Activated naive CD8-positive, alpha-beta T cell treated with anti-CD3 and anti-CD28 coated beads, Interleukin-2, amount 10 ng/mL, durations not matched to agents 7 days and 5 days (primary cell): ENCODE data around the gene MACROH2A2. TPM values are rescaled to one million over a fixed set of nuclear protein-coding genes. Genes with fewer than 3 reads are reported as not detected.
"Not testable (repeated sequence)": the region's sequence is repeated elsewhere in the genome, so short reads cannot be mapped to it uniquely, and the experiment has no call there.

Experiments
- ATAC-seq: fragments of 150-1000 bp; cut with Tn5 transposase; one replicate; pipeline ENCODE4 v1.10.0; 2021; ENCODE audit warnings: low read depth, moderate library complexity
- POLR2A ChIA-PET: fragments of 350-600 bp; sonication (Branson Sonifier 250); formaldehyde crosslinking; loops from one replicate; lab custom pipeline; 2021; ENCODE audit warnings: antibody characterized with exemption; lab: Charles Lee
- DNase-seq: peaks from one replicate; pipeline ENCODE4 v3.0.0; 2021
- H3K27ac Mint-ChIP-seq: one replicate; pipeline ENCODE4 v1.8.0; 2022; ENCODE audit warnings: mild to moderate bottlenecking, mixed read lengths
- H3K27me3 Mint-ChIP-seq: one replicate; pipeline ENCODE4 v1.8.0; 2022; ENCODE audit warnings: mild to moderate bottlenecking, moderate library complexity, mixed read lengths
- H3K36me3 Mint-ChIP-seq: one replicate; pipeline ENCODE4 v1.8.0; 2021; ENCODE audit warnings: mild to moderate bottlenecking, mixed read lengths
- H3K4me1 Mint-ChIP-seq: one replicate; pipeline ENCODE4 v1.8.0; 2021; ENCODE audit warnings: mixed read lengths
- H3K4me3 Mint-ChIP-seq: one replicate; pipeline ENCODE4 v1.8.0; 2022; ENCODE audit warnings: mild to moderate bottlenecking, moderate library complexity, mixed read lengths
- H3K9me3 Mint-ChIP-seq: one replicate; pipeline ENCODE4 v1.8.0; 2021; ENCODE audit warnings: mixed read lengths
- total RNA-seq, 2 experiments: library from RNA; stranded (reverse); gene quantifications; one replicate each; pipeline ENCODE4 v1.2.3, GENCODE V29; 2021

The MACROH2A2 gene
- total RNA-seq, 2 experiments from 2014 or later: 9.3 to 9.6 TPM

- Mint-ChIP-seq H3K27me3 (no peaks in the 10 kb centered on the region), H3K4me1 (peaks cover 7% of the 10 kb centered on the region), H3K36me3 (peaks cover 3% of the 10 kb centered on the region), H3K4me3 (no peak overlapping the region), H3K27ac (no peak overlapping the region), H3K9me3 (no peaks in the 10 kb centered on the region)
- DNase-seq: no peak
- POLR2A ChIA-PET: interaction anchor here (1.6 kb wide), 1 partner anchor 25 kb away, joined by 4 read pairs; no protein-coding TSS in a partner anchor
- ATAC-seq: no peak
Measured at GRCh38 chr10:70118196-70118595, 65.5 kb downstream of the MACROH2A2 start.

- no peak overlapping the region for H3K27ac Mint-ChIP-seq
- POLR2A ChIA-PET: no interaction called here
- peaks cover 7% of the 10 kb centered on the region for H3K4me1 Mint-ChIP-seq
- no peaks in the 10 kb centered on the region for H3K9me3 Mint-ChIP-seq
- H3K36me3 Mint-ChIP-seq: peaks cover 4% of the 10 kb centered on the region
- no peak overlapping the region for H3K4me3 Mint-ChIP-seq
- DNase-seq (no peak), ATAC-seq (no peak)
- no peaks in the 10 kb centered on the region for H3K27me3 Mint-ChIP-seq
Measured at GRCh38 chr10:70119197-70119596, 66.6 kb downstream of the MACROH2A2 start.

DNA sequence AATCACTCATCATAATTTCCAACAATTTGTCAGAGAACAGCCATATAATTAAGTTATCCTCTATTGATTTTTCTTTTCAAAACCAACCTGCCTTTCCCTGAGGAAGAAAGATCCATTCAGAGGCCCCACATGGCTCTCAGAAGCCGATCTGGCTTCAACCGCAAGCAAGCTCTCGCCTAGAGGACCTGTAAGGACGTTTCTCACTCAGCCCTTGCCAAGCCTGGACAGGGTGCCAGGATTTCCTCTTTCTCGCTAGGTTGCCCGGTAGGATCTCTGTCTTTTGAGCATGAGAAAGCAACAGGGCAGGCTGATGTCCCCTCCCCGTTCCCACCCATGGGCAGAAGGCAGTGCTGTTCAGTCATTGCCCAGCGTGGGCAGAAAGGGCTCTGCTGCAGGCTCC is 67.0 kb downstream of the MACROH2A2 start:
- no peaks in the 10 kb centered on the region for H3K27me3 Mint-ChIP-seq
- H3K9me3 Mint-ChIP-seq: no peaks in the 10 kb centered on the region
- peaks cover 4% of the 10 kb centered on the region for H3K36me3 Mint-ChIP-seq
- DNase-seq (no peak), ATAC-seq (no peak)
- no peak overlapping the region for H3K4me3 Mint-ChIP-seq
- peaks cover 11% of the 10 kb centered on the region for H3K4me1 Mint-ChIP-seq
- no peak overlapping the region for H3K27ac Mint-ChIP-seq
- POLR2A ChIA-PET: no interaction called here

DNA sequence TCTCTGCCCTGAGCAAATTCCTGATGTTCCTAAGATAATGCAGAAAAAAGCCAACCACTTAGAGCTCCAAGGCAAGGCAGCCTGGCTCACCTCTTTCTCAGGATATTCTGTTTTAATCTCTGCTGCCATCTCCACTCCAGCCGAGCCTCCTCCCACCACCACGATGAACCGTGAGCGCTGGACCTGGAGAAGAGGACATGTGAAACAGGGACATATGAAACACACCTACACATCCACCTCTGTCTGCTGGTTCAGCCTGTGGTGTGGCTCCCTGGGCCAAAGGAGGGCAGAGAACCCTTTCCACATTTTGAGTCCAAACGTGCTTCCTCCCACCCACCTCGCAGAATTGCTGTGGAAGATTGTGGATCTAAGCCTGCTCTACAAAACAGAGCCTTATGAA is 67.8 kb downstream of the MACROH2A2 start:
- Mint-ChIP-seq H3K9me3 (no peaks in the 10 kb centered on the region), H3K4me1 (peaks cover 15% of the 10 kb centered on the region), H3K27ac (no peak overlapping the region), H3K36me3 (peaks cover 6% of the 10 kb centered on the region), H3K27me3 (no peaks in the 10 kb centered on the region), H3K4me3 (no peak overlapping the region)
- ATAC-seq (no peak), DNase-seq (no peak)
- POLR2A ChIA-PET: no interaction called here

GRCh38 chr10:70121281-70121949 is 68.8 kb downstream of the MACROH2A2 start:
- POLR2A ChIA-PET: no interaction called here
- H3K9me3 Mint-ChIP-seq: no peaks in the 10 kb centered on the region
- no peak overlapping the region for H3K4me3 Mint-ChIP-seq
- H3K27ac Mint-ChIP-seq: no peak overlapping the region
- ATAC-seq (no peak), DNase-seq (no peak)
- no peaks in the 10 kb centered on the region for H3K27me3 Mint-ChIP-seq
- peaks cover 15% of the 10 kb centered on the region for H3K4me1 Mint-ChIP-seq
- peaks cover 6% of the 10 kb centered on the region for H3K36me3 Mint-ChIP-seq

- ATAC-seq (no peak), DNase-seq (no peak)
- Mint-ChIP-seq H3K4me1 (peaks cover 13% of the 10 kb centered on the region), H3K27me3 (no peaks in the 10 kb centered on the region), H3K36me3 (peaks cover 6% of the 10 kb centered on the region), H3K4me3 (no peak overlapping the region), H3K27ac (no peak overlapping the region), H3K9me3 (no peaks in the 10 kb centered on the region)
- POLR2A ChIA-PET: interaction anchor here (1.5 kb wide), 1 partner anchor 23 kb away, joined by 4 read pairs; the partner anchor contains the start of gene TYSND1
Measured at GRCh38 chr10:70122742-70123141, 70.1 kb downstream of the MACROH2A2 start.

GRCh38 chr10:70123166-70123565 is 70.5 kb downstream of the MACROH2A2 start:
- not testable (repeated sequence) for H3K36me3 Mint-ChIP-seq, H3K27ac Mint-ChIP-seq, H3K4me3 Mint-ChIP-seq, DNase-seq, H3K27me3 Mint-ChIP-seq, H3K9me3 Mint-ChIP-seq, ATAC-seq
- POLR2A ChIA-PET: interaction anchor here (1.5 kb wide), 1 partner anchor 23 kb away, joined by 4 read pairs; the partner anchor contains the start of gene TYSND1
- H3K4me1 Mint-ChIP-seq: peaks cover 15% of the 10 kb centered on the region

DNA sequence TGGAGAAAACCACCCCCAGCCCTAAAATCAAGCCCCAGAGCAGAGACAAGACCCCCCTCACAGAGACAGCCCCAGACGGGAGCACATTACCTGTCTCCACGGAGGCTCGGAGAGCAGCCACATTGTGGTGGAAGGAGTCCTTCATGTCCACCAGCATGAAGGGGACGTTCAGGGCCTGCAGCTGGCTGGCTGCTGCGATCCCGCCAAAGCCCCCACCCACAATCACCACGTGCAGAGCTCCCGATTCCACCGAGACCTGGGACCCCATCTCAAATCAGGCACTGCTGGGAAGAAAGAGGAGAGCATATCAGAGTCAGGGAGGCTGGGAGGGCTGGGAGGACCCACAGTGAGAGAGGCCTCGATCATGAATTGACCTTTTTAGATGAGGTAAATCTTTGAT is 71.2 kb downstream of the MACROH2A2 start:
- ATAC-seq: no peak
- no peak overlapping the region for H3K4me3 Mint-ChIP-seq
- POLR2A ChIA-PET: interaction anchor here (1.5 kb wide), 1 partner anchor 22 kb away, joined by 4 read pairs; the partner anchor contains the start of gene TYSND1
- H3K27ac Mint-ChIP-seq: no peak overlapping the region
- no peak for DNase-seq
- H3K9me3 Mint-ChIP-seq: no peaks in the 10 kb centered on the region
- H3K4me1 Mint-ChIP-seq: peaks cover 15% of the 10 kb centered on the region
- peaks cover 6% of the 10 kb centered on the region for H3K36me3 Mint-ChIP-seq
- H3K27me3 Mint-ChIP-seq: no peaks in the 10 kb centered on the region

DNA sequence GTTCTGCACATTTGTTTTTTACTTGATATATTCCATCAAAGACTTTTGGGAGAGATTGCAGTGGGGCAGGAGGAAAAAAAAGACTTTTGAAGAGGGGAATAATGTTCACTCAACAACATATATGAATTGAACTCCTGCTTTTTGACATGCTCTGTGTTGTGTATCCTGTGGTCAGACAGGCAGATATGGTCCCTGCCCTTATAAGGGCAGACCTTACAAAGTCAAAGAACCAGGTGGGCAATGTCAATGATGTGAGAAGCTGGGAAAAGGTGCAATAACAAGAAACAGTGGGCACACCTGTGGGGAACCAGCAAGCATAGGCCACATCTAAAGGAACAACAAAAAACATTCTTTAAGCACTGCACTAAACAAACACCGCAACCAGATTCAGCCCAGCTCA is 71.8 kb downstream of the MACROH2A2 start:
- no peak overlapping the region for H3K4me3 Mint-ChIP-seq
- POLR2A ChIA-PET: no interaction called here
- DNase-seq (no peak), ATAC-seq (no peak)
- H3K9me3 Mint-ChIP-seq: no peaks in the 10 kb centered on the region
- no peaks in the 10 kb centered on the region for H3K27me3 Mint-ChIP-seq
- H3K4me1 Mint-ChIP-seq: peaks cover 15% of the 10 kb centered on the region
- no peak overlapping the region for H3K27ac Mint-ChIP-seq
- H3K36me3 Mint-ChIP-seq: peaks cover 6% of the 10 kb centered on the region

- DNase-seq (no peak), ATAC-seq (no peak)
- H3K4me3 Mint-ChIP-seq: no peak overlapping the region
- no peak overlapping the region for H3K27ac Mint-ChIP-seq
- POLR2A ChIA-PET: no interaction called here
- H3K27me3 Mint-ChIP-seq: no peaks in the 10 kb centered on the region
- no peaks in the 10 kb centered on the region for H3K9me3 Mint-ChIP-seq
- peaks cover 15% of the 10 kb centered on the region for H3K4me1 Mint-ChIP-seq
- peaks cover 6% of the 10 kb centered on the region for H3K36me3 Mint-ChIP-seq
Measured at GRCh38 chr10:70124918-70125317, 72.3 kb downstream of the MACROH2A2 start.

DNA sequence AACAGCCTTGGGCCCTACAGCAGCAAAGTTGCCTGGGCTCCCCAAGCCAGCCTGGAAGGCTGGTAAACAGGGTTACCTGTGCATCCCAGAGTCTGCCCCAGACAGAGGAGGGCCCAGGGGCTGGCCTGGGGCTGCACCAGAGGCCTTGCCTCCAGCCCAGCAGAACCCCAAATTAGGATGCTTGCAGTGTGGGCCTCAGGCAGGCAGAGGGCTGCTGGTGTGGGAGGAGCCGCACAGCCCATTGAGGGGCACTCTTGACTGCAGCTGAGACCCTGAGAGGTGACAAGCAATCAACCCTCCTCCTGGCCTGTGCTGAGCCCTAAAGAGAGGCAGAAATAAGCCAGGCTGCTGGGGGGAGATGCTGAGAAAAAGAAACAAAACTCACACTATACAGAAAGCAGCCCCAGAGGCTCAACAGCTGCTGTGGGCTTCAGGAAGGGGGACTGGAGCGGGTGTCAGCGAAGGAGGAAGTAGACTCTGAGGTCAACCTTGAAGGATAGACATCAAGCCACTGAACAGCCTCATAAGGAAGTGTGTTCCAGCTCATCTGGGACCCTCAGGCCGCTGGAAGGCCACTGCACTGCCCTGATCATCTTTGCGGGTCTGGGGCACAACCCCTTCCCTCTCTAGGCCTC is 73.4 kb downstream of the MACROH2A2 start:
- ATAC-seq: peak; percentile 44
- H3K27me3 Mint-ChIP-seq: no peaks in the 10 kb centered on the region
- DNase-seq: no peak
- peaks cover 6% of the 10 kb centered on the region for H3K36me3 Mint-ChIP-seq
- no peaks in the 10 kb centered on the region for H3K9me3 Mint-ChIP-seq
- H3K4me3 Mint-ChIP-seq: no peak overlapping the region
- POLR2A ChIA-PET: no interaction called here
- no peak overlapping the region for H3K27ac Mint-ChIP-seq
- peaks cover 19% of the 10 kb centered on the region for H3K4me1 Mint-ChIP-seq

GRCh38 chr10:70126700-70127395 is 74.2 kb downstream of the MACROH2A2 start:
- no peak for ATAC-seq
- no peak overlapping the region for H3K27ac Mint-ChIP-seq
- no peak overlapping the region for H3K4me3 Mint-ChIP-seq
- peaks cover 6% of the 10 kb centered on the region for H3K36me3 Mint-ChIP-seq
- no peaks in the 10 kb centered on the region for H3K27me3 Mint-ChIP-seq
- DNase-seq: no peak
- POLR2A ChIA-PET: interaction anchor here (1.3 kb wide), 1 partner anchor 19 kb away, joined by 4 read pairs; the partner anchor contains the start of gene TYSND1
- peaks cover 24% of the 10 kb centered on the region for H3K4me1 Mint-ChIP-seq
- H3K9me3 Mint-ChIP-seq: no peaks in the 10 kb centered on the region

- Mint-ChIP-seq H3K27ac (no peak overlapping the region), H3K27me3 (no peaks in the 10 kb centered on the region), H3K4me3 (peak overlapping the region; percentile 30), H3K36me3 (peaks cover 3% of the 10 kb centered on the region), H3K9me3 (no peaks in the 10 kb centered on the region), H3K4me1 (peaks cover 28% of the 10 kb centered on the region)
- POLR2A ChIA-PET: no interaction called here
- no peak for ATAC-seq
- peak; percentile 22 for DNase-seq
Measured at GRCh38 chr10:70130878-70131559, 78.4 kb downstream of the MACROH2A2 start.
